ENCODE results near the gene ACTR1A. TPM values are rescaled to one million over a fixed set of nuclear protein-coding genes. Genes with fewer than 3 reads are reported as not detected.

The ACTR1A gene
- total RNA-seq, 2 experiments from 2014 or later: 55.5 to 68.3 TPM

GRCh38 chr10:102437515-102437914 is 65.0 kb downstream of the ACTR1A start:
- H3K4me2 ChIP-seq (ENCODE audit: low read length): no peak overlapping the region
- H3K9me3 ChIP-seq (ENCODE audit: low read length): no peaks in the 10 kb centered on the region
- H3K36me3 ChIP-seq (ENCODE audit: insufficient read depth, low read length): no peaks in the 10 kb centered on the region
- BruUV-seq (replicated peaks): no TSS peak
- peaks cover 16% of the 10 kb centered on the region for H3K4me1 ChIP-seq (ENCODE audit: insufficient read depth, low read length, poor library complexity, severe bottlenecking)
- POLR2A ChIA-PET: no interaction called here
- intact Hi-C loops (cut with micrococcal nuclease; ENCODE audit: unreplicated experiment): no loop called here
- TF ChIP-seq CTCF (conservative IDR thresholded peaks at IDR 0.05; ENCODE audit: low read length): no peak
- H4K20me1 ChIP-seq (ENCODE audit: insufficient read depth, low read length): no peaks in the 10 kb centered on the region
- H3K4me3 ChIP-seq (ENCODE audit: low read depth, low read length, poor library complexity, severe bottlenecking): no peak overlapping the region
- no peak overlapping the region for H3K27ac ChIP-seq (ENCODE audit: low read depth, low read length, poor library complexity, severe bottlenecking)
- CTCF ChIA-PET (ENCODE audit: unreplicated experiment): no interaction called here
- no peak for DNase-seq (ENCODE audit: low spot score)
- H3K79me2 ChIP-seq (ENCODE audit: insufficient read depth, low read depth, low read length): no peaks in the 10 kb centered on the region
- no peaks in the 10 kb centered on the region for H3K9me2 ChIP-seq (ENCODE audit: insufficient read depth, low read length)
- H2AFZ ChIP-seq (ENCODE audit: low read length): no peak overlapping the region

- Histone ChIP-seq H3K4me2 (ENCODE audit: low read length) (no peak overlapping the region), H3K4me3 (ENCODE audit: low read depth, low read length, poor library complexity, severe bottlenecking) (no peak overlapping the region), H3K9me3 (ENCODE audit: low read length) (no peaks in the 10 kb centered on the region), H3K79me2 (ENCODE audit: insufficient read depth, low read depth, low read length) (peaks cover 9% of the 10 kb centered on the region; the same call in 1 of the 2 replicates), H2AFZ (ENCODE audit: low read length) (no peak overlapping the region), H3K4me1 (ENCODE audit: insufficient read depth, low read length, poor library complexity, severe bottlenecking) (peaks cover 20% of the 10 kb centered on the region), H3K36me3 (ENCODE audit: insufficient read depth, low read length) (no peaks in the 10 kb centered on the region), H3K9me2 (ENCODE audit: insufficient read depth, low read length) (no peaks in the 10 kb centered on the region), H3K27ac (ENCODE audit: low read depth, low read length, poor library complexity, severe bottlenecking) (no peak overlapping the region), H4K20me1 (ENCODE audit: insufficient read depth, low read length) (no peaks in the 10 kb centered on the region)
- ChIA-PET POLR2A (interaction anchor here (0.7 kb wide), 2 partner anchors 42 to 268 kb away, joined by 3 read pairs; no protein-coding TSS in a partner anchor), CTCF (ENCODE audit: unreplicated experiment) (no interaction called here)
- DNase-seq (ENCODE audit: low spot score): no peak
- TF ChIP-seq CTCF (conservative IDR thresholded peaks at IDR 0.05; ENCODE audit: low read length) (no peak), EZH2phosphoT487 (IDR thresholded peaks at IDR 0.05; ENCODE audit: borderline replicate concordance, low read depth, low read length) (no peak)
- no TSS peak for BruUV-seq (replicated peaks)
- intact Hi-C loops (cut with micrococcal nuclease; ENCODE audit: unreplicated experiment): no loop called here
Observed at GRCh38 chr10:102436312-102436711, 66.2 kb downstream of the ACTR1A start.

GRCh38 chr10:102435529-102436233 is 66.8 kb downstream of the ACTR1A start:
- TF ChIP-seq CTCF (conservative IDR thresholded peaks at IDR 0.05; ENCODE audit: low read length): no peak
- no peak for TF ChIP-seq EZH2phosphoT487 (IDR thresholded peaks at IDR 0.05; ENCODE audit: borderline replicate concordance, low read depth, low read length)
- CTCF ChIA-PET (ENCODE audit: unreplicated experiment): no interaction called here

More at GRCh38 chr10:102435529-102436233, 66.8 kb downstream of the ACTR1A start:
- Histone ChIP-seq H3K27ac (ENCODE audit: low read depth, low read length, poor library complexity, severe bottlenecking) (no peak overlapping the region), H3K4me2 (ENCODE audit: low read length) (peak overlapping the region; percentile 21; the same call in 1 of the 2 replicates), H3K36me3 (ENCODE audit: insufficient read depth, low read length) (no peaks in the 10 kb centered on the region), H3K9me2 (ENCODE audit: insufficient read depth, low read length) (no peaks in the 10 kb centered on the region), H3K4me3 (ENCODE audit: low read depth, low read length, poor library complexity, severe bottlenecking) (no peak overlapping the region), H3K9me3 (ENCODE audit: low read length) (no peaks in the 10 kb centered on the region), H2AFZ (ENCODE audit: low read length) (no peak overlapping the region), H4K20me1 (ENCODE audit: insufficient read depth, low read length) (no peaks in the 10 kb centered on the region), H3K4me1 (ENCODE audit: insufficient read depth, low read length, poor library complexity, severe bottlenecking) (peaks cover 19% of the 10 kb centered on the region), H3K79me2 (ENCODE audit: insufficient read depth, low read depth, low read length) (peaks cover 11% of the 10 kb centered on the region; the same call in 1 of the 2 replicates)
- POLR2A ChIA-PET: interaction anchor here (0.7 to 2.8 kb wide), 3 partner anchors 14 to 41 kb away, joined by 3 to 22 read pairs (median 3); partner anchors contain the start of gene C10orf95
- intact Hi-C loops (cut with micrococcal nuclease; ENCODE audit: unreplicated experiment): no loop called here
- no TSS peak for BruUV-seq (replicated peaks)
- no peak for DNase-seq (ENCODE audit: low spot score)
